IPS-20b (cell line): ENCODE results near the gene ADI1.
"Not testable (repeated sequence)": the region's sequence is repeated elsewhere in the genome, so short reads cannot be mapped to it uniquely, and the experiment has no call there.

Experiments
- H3K27ac ChIP-seq: one replicate; pipeline ENCODE4 v1.5.1; 2013; ENCODE audit warnings: low read length
- H3K27me3 ChIP-seq: 2 replicates; pipeline ENCODE4 v1.6.1; 2013; ENCODE audit warnings: mild to moderate bottlenecking, low read length, inconsistent platforms; ENCODE audit not compliant: insufficient read depth
- H3K36me3 ChIP-seq: 2 replicates; pipeline ENCODE4 v1.6.1; 2013; ENCODE audit warnings: low read depth, mild to moderate bottlenecking, inconsistent platforms, low read length, moderate library complexity; ENCODE audit not compliant: insufficient read depth
- H3K4me1 ChIP-seq: 2 replicates; pipeline ENCODE4 v1.6.1; 2013; ENCODE audit warnings: mild to moderate bottlenecking, control low read depth, inconsistent platforms, low read length, moderate library complexity; ENCODE audit not compliant: insufficient read depth
- H3K4me3 ChIP-seq: 2 replicates; pipeline ENCODE4 v1.5.1; 2013; ENCODE audit warnings: mild to moderate bottlenecking, low read length, inconsistent platforms
- H3K9ac ChIP-seq: 2 replicates; pipeline ENCODE4 v1.6.1; 2013; ENCODE audit warnings: low read depth, mild to moderate bottlenecking, inconsistent platforms, low read length, moderate library complexity
- H3K9me3 ChIP-seq: 2 replicates; pipeline ENCODE4 v1.6.1; 2013; ENCODE audit warnings: mild to moderate bottlenecking, low read depth, low read length, inconsistent platforms; ENCODE audit not compliant: insufficient read depth

ADI1 gene

DNA sequence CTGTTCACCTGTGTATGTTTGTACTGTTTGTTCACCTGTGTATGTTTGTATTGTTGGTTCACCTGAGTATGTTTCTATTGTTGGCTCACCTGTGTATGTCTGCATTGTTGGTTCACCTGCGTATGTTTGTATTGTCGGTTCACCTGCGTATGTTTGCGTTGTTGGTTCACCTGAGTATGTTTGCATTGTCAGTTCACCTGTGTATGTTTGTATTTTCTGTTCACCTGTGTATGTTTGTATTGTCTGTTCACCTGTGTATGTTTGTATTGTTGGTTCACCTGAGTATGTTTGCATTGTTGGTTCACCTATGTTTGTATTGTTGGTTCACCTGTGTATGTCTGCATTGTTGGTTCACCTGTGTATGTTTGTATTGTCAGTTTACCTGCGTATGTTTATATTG lies 14.6 kb downstream of the ADI1 start:
- H3K36me3 ChIP-seq: peaks cover 21% of the 10 kb centered on the region; the same call in 1 of the 2 replicates
- H3K9ac ChIP-seq: no peak overlapping the region
- no peaks in the 10 kb centered on the region for H3K9me3 ChIP-seq
- no peaks in the 10 kb centered on the region for H3K4me1 ChIP-seq
- no peak overlapping the region for H3K4me3 ChIP-seq
- H3K27ac ChIP-seq: no peak overlapping the region
- H3K27me3 ChIP-seq: no peaks in the 10 kb centered on the region

DNA sequence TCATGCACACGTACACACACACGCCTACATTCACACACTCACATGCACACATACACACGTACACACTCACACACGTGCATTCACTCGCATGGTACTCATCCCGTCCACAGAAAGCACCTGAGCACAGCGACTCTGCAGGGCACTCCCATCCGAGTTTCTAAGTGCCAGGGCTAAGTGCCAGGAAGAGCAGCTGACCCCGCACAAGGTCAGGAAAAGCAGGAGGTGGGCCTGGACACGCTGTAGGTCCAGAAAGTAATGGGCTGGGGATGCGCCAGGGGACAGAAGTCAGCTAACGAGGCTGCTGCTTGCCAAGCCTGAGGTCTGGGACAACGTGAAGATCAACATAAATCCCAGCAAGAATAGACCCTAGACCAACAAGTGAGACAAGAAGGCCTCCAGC lies 15.8 kb downstream of the ADI1 start:
- Histone ChIP-seq H3K4me1 (no peaks in the 10 kb centered on the region), H3K9ac (no peak overlapping the region), H3K4me3 (no peak overlapping the region), H3K27ac (no peak overlapping the region), H3K36me3 (peaks cover 33% of the 10 kb centered on the region), H3K9me3 (no peaks in the 10 kb centered on the region), H3K27me3 (no peaks in the 10 kb centered on the region)

DNA sequence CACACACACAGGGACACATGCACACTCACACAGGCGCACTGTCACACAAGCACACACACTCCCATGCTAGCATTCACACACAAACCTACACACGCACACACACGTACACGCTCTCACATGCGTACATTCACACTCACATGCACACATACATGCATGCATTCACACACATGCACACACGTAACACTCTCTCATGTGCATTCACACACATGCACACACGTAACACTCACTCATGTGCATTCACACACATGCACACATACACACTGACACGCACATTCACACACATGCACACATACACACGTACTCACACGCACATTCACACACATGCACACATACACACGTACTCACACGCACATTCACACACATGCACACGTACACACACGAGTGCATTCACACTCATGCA lies 16.3 kb downstream of the ADI1 start:
- peaks cover 37% of the 10 kb centered on the region for H3K36me3 ChIP-seq
- H3K4me3 ChIP-seq: no peak overlapping the region
- H3K9me3 ChIP-seq: no peaks in the 10 kb centered on the region
- no peak overlapping the region for H3K9ac ChIP-seq
- no peak overlapping the region for H3K27ac ChIP-seq
- no peaks in the 10 kb centered on the region for H3K4me1 ChIP-seq
- H3K27me3 ChIP-seq: no peaks in the 10 kb centered on the region

DNA sequence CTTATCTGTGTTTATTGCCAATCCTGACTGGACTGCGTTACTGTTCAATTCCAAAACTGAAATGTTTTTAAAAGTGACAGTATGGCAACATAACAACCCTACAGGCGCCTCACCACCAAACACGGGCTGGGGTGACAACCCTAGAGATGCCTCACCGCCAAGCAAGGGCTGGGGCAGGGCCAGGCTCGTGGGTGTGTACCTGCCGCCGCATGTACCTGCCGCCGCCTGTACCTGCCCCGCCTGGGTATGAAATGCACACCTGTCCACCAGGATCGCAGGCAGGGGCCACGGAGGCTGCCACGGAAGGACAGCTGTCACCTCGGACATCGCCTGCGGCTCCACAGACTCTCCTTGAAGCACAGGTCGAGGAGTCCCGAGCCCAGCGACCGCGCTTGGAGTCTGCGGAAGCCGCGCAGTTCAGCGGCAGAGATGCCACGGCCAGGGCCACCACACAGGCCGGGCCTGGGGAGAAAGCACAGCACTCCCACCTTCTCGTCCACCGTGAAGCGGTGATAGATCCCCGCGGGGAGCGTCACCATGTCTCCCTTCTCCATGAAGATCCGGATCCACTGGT lies 18.9 kb downstream of the ADI1 start:
- Histone ChIP-seq H3K9me3 (no peaks in the 10 kb centered on the region), H3K9ac (no peak overlapping the region), H3K4me3 (no peak overlapping the region), H3K27ac (no peak overlapping the region), H3K36me3 (peaks cover 44% of the 10 kb centered on the region), H3K27me3 (no peaks in the 10 kb centered on the region), H3K4me1 (no peaks in the 10 kb centered on the region)

DNA sequence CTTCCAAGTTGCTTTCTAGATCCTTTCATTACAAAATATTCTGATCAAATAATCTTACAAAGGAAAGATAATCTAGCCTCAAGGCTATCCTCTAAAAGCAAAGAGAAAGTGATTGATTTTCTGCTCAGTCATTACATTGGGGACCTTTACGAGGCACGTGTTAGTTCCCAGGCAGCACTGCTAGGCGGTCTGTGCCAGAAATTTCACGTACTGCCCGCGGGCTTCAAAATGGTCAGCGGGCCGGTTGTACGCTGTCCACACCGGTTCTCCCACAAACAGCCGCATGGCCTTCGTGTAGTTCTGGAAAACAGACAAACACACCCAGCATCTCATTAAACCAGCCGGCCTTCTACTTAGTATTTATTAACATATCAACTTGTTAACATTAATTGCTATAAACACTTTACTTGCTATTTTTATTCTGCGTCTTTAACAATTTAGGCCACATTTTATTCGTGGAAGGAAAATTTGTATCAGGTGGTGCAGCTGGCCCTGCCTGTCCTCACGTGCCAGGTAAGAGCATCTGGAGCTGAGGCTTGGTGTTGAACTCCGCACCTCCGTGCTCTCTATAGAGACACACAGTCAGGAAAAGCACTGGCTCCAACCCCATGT lies 20.4 kb downstream of the ADI1 start:
- H3K36me3 ChIP-seq: peaks cover 33% of the 10 kb centered on the region
- no peaks in the 10 kb centered on the region for H3K4me1 ChIP-seq
- H3K9me3 ChIP-seq: no peaks in the 10 kb centered on the region
- no peak overlapping the region for H3K27ac ChIP-seq
- no peak overlapping the region for H3K9ac ChIP-seq
- no peak overlapping the region for H3K4me3 ChIP-seq
- no peaks in the 10 kb centered on the region for H3K27me3 ChIP-seq

DNA sequence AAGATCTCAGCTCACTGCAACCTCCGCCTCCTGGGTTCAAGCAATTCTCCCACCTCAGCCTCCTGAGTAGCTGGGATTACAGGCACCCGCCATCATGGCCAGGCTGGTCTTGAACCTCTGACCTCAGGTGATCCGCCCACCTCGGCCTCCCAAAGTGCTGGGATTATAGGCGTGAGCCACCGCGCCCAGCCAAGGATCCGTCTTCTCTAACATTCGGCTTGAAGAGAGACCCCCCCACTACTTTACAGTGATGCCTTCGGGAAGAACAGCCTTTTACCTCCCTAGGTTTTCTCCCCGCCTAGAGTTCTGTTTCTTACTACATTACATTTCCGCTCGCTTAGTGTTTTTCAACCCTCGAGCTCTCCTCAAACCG lies 22.6 kb downstream of the ADI1 start:
- H3K4me1 ChIP-seq, H3K27ac ChIP-seq, H3K9me3 ChIP-seq, H3K27me3 ChIP-seq, H3K9ac ChIP-seq, H3K4me3 ChIP-seq: not testable (repeated sequence)
- H3K36me3 ChIP-seq: peaks cover 33% of the 10 kb centered on the region

DNA sequence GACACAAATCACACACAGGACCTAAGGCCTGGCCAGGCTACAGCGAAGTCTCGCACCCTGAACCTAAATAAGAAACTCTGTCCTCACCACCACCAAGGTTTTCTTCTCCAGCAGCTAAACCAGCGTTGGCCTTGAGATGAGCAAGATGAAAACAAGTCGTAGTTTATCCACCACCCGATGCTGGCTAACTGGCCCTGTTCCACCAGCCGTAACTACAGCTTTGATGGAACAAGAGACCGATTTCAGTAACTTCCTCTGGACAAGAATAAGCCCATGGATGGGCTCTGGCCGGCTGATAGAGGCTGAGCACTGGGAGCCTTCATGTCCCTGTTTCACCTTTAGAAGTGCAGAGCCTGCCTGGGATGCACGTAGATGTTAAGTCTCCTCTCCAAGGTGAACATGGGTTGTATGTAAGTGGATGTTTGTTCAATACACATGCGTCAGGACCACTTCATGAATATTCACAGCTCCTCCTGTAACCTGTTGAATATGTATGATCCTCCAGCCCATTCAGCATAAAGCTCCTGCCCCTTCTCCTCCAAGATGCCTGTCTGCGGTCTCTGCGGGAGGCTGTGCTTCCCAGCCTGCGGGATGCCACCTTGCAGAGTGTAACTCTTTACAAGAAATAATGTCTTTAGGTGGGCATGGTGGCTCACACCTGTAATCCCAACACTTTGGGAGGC lies 24.2 kb downstream of the ADI1 start:
- Histone ChIP-seq H3K27ac (no peak overlapping the region), H3K9ac (no peak overlapping the region), H3K9me3 (no peaks in the 10 kb centered on the region), H3K4me1 (peaks cover 5% of the 10 kb centered on the region; the same call in 1 of the 2 replicates), H3K27me3 (no peaks in the 10 kb centered on the region), H3K4me3 (no peak overlapping the region), H3K36me3 (peaks cover 24% of the 10 kb centered on the region)

DNA sequence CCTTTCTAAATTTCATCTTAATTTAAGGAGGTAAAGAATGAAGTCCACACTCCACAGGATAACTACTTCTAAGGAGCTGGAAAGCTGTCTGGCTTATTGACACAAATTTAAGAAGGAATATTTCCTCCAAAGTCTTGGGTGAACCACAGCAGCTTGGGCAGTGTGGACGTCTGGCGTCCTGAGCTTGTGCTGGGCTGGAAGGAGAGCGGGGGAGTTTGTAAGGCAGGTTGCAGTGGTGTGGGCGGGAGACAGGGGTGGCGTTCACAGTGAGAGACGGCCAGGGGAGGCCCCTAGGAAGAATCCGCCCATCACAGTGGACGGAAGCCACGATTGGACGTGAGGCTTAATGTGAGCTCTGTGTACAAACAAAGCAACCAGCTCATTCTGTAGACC lies 25.7 kb downstream of the ADI1 start:
- Histone ChIP-seq H3K4me3 (no peak overlapping the region), H3K9ac (no peak overlapping the region), H3K27ac (no peak overlapping the region)

DNA sequence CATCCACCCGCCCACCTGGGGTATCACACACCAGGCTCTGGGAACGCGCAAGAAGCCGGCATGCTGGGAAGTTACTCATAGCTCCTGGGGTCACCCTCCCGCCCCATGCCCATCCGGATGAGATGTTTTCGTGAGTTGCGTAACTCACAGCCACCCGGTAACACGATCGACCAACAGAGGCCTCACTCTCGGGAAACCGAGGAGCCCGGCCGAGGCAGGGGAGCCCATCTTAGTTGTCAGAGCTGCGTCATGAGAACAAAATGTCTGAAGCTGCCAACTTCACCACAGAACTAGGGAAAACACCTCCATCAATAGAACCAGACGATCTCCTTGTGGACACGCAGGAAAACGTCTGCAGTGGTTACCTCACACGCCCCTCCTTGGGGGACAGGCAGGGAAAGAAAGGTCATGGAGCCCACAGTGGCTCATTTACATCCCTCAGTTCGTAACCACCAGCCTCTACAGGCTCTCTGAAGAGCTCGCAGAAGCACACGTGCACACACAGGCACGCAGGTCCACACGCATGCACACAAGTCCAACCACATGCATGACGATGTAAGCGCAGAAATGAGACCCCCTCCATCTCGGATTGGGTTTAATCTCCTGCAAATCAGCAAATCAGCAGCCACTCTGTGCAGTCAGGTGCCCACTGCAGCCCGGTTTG lies 26.2 kb downstream of the ADI1 start:
- Histone ChIP-seq H3K27me3 (no peaks in the 10 kb centered on the region), H3K4me3 (no peak overlapping the region), H3K9ac (no peak overlapping the region), H3K27ac (no peak overlapping the region), H3K36me3 (peaks cover 7% of the 10 kb centered on the region; the same call in 1 of the 2 replicates), H3K9me3 (no peaks in the 10 kb centered on the region), H3K4me1 (peaks cover 5% of the 10 kb centered on the region; the same call in 1 of the 2 replicates)

More for the DNA sequence above, 25.7 kb downstream of the ADI1 start:
- H3K4me1 ChIP-seq: peaks cover 5% of the 10 kb centered on the region; the same call in 1 of the 2 replicates
- peaks cover 12% of the 10 kb centered on the region; the same call in 1 of the 2 replicates for H3K36me3 ChIP-seq
- no peaks in the 10 kb centered on the region for H3K9me3 ChIP-seq
- H3K27me3 ChIP-seq: no peaks in the 10 kb centered on the region

DNA sequence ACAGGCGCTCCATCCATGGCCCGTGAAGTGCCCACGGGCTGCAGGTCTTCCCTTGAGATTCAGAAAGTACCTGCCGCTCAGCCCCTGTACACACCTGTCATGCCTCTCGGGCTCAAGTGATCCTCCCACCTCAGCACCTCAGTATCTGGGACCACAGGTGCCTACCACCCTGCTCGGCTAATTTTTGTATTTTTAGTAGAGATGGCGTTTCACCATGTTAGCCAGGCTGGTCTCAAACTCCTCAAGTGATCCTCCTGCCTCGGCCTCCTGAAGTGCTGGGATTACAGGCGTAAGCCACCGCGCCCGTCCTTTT lies 26.9 kb downstream of the ADI1 start:
- H3K9ac ChIP-seq, H3K27ac ChIP-seq, H3K36me3 ChIP-seq, H3K4me3 ChIP-seq, H3K4me1 ChIP-seq, H3K9me3 ChIP-seq, H3K27me3 ChIP-seq: not testable (repeated sequence)

DNA sequence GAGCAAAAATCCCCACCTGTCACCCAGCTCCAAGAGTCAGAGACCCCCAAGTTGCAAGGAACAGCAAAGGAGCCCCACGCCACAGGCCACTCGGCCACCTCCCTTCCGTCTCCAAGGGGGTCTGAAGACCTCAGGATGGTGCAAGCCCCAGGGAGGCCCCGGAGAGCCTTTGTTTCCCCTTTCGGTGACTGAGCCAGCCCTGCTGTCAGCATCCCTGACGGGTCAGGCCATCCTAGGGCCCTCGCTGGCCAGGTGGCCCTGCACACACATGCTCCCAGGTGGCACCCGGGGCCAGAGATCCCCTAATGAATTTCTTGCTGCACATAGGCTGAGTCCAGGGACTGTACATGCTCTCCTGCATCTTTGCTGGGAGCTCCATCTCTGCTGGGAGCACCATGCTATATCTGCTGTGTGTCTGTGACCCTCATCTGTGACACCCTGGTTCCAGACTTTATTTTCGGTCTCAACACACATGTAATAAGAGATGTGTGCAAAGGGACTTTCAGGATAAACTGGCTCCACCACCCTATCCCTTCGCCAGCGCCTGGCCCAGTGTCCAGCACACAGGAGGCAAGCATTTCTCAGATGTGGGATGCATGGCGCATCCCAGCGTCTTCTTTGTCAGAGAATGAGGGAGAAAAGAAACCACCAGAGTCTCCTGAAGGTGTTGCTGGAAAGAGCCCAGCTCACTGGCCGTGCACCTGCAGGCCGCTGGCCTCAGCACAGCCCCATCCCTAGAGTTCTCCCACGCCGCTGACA lies 27.4 kb downstream of the ADI1 start:
- Histone ChIP-seq H3K9me3 (no peaks in the 10 kb centered on the region), H3K4me1 (peaks cover 5% of the 10 kb centered on the region; the same call in 1 of the 2 replicates), H3K27me3 (no peaks in the 10 kb centered on the region), H3K4me3 (no peak overlapping the region), H3K36me3 (no peaks in the 10 kb centered on the region), H3K27ac (no peak overlapping the region), H3K9ac (no peak overlapping the region)
